Measurements from ENCODE around the gene RCN2.

DNA sequence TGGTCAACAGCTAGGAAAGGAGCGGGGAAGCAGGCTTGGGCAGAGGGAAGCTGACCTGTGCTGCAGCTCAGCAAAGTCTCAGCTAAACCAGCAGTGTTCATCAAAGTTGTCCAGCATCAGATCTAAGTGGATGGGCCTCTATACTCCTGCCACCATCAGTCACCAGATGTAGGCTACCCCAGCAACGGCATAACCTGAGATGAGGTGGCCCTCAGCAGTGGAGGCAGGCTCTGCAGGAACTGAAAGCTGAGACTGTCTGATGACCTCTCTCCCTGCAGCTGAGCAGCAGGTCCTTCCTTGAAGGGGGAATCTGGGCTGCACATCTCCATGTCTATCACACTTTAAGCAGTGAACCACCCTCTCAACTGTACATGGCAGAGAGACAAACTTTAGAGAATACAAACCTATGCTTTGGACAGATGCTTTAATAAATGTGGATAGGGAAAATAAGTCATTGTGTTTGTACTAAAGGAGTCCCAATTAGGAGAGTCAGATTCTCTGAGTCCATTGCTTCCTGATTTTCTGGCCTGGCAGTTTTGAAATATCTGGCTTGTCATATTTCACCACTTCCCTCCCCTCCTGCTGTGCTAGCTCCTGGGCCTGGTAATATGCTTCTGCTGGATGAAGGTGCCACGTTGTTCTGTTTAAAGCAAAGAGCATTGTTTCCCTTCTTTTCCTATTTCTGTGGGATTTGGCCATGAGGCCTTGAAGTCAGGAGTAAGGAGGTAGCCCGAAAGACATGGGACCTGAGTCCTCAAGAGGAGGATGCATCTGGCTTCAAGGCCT is 52.2 kb downstream of the RCN2 start:
- TF ChIP-seq EZH2 (IDR thresholded peaks at IDR 0.05; ENCODE audit: borderline replicate concordance, low read depth, low read length, severe bottlenecking) (no peak), MAX (IDR thresholded peaks at IDR 0.05; ENCODE audit: insufficient read depth, insufficient read length) (no peak)
- TF ChIP-seq, protein P1, sequence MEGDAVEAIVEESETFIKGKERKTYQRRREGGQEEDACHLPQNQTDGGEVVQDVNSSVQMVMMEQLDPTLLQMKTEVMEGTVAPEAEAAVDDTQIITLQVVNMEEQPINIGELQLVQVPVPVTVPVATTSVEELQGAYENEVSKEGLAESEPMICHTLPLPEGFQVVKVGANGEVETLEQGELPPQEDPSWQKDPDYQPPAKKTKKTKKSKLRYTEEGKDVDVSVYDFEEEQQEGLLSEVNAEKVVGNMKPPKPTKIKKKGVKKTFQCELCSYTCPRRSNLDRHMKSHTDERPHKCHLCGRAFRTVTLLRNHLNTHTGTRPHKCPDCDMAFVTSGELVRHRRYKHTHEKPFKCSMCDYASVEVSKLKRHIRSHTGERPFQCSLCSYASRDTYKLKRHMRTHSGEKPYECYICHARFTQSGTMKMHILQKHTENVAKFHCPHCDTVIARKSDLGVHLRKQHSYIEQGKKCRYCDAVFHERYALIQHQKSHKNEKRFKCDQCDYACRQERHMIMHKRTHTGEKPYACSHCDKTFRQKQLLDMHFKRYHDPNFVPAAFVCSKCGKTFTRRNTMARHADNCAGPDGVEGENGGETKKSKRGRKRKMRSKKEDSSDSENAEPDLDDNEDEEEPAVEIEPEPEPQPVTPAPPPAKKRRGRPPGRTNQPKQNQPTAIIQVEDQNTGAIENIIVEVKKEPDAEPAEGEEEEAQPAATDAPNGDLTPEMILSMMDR (IDR thresholded peaks at IDR 0.05; ENCODE audit: extremely low read depth in 1 of 2, insufficient read depth in 1 of 2, low read depth in 1 of 2, low read length in 2 of 2) = no peak
